HG03442 (cell line): ENCODE data around the gene TPSAB1.

Experiments used
- ATAC-seq: cut with Tn5 transposase; IDR thresholded peaks from one replicate; pipeline ENCODE4 v1.9.1; 2021; ENCODE audit warnings: mild to moderate bottlenecking, moderate library complexity; ENCODE audit not compliant: unreplicated experiment

Gene TPSAB1

DNA sequence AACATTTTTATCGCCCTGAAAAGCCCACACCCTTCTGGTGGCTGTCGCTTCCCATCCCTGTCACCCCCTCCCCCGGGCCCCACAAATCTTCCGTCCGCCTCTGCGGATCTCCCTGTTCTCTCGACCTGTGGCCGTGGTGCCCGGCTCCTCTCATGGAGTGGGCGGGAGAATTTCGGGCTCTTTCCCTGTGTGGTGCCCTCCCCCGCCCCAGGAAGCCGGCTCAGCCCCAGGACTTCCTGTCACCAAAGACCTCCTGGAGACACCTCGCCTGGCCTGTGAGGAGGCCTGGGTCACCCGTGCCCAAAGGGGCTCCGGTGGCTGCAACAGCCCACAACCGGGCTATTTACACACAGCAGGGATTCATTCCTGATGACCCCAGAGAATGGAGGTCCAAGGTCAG, 42.8 kb downstream of the TPSAB1 start:
- no peak for ATAC-seq

DNA sequence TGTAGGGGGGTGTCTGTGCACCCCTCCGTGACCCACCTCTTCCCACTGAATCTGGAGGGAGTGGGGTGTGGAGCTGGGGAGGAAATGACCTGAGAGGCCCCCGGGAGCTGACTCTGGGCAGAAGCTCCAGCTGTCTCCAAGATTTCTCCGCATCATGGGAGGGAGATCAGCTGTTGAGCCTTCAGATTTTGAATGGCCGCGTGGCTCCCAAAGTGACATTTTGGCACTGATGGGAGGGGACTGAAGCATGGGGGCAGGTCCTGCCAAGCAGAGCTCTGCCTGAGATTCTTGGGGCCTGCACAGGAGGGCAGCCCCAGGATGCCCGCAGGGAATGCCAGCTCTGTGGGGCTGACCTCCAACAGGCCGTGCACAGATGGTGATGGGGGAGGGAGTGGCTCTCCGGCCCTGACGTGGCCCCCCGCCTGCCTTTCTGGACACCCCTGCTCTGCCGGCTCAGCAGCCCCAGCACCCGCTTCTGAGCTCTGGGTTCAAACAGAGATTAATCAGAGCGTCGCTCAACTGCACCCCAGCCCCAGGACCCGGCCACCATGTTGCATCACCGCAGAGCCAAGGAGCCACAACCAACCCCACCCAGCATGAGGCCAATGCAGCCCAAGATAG, 43.6 kb downstream of the TPSAB1 start:
- no peak for ATAC-seq

DNA sequence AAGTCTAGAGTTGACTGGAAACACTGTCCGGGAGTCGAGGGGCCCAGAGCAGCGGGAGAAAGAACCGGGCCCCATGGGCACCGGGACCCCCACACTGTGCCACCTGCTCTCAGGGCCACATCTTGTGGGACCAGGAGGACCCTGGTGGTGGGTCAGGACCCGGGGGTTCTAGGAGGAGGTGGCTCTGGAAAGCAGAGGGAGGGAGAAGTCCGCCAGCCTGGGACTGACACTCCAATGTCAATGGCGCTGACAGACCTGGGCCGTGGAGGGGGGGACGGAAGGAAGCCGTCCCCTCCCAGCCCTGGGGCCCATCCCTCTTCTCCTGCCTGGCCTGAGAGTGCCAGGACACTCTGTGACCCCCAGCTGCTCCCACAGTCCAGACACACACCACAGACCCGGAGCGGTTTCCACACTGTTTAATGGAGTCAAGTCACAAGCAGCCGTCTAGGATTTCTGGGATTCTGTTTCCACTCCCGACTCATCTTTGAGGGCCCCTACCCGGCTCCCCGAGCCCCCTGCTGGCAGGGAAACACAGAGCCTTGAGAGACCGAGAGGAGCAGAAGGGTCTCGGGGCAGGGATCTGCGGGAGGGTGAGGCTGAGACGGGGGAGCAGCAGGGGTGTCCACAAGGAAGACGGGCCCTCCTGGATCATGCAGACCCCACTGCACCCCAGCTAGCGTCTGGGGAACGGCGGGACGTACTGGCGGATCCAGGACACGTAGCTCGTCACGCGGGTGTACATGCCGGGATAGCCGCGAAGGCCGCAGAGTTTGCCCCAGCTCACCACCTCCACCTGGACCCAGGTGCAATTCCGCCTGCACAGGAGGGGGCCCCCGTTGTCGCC, 45.4 kb downstream of the TPSAB1 start:
- ATAC-seq, result no peak

DNA sequence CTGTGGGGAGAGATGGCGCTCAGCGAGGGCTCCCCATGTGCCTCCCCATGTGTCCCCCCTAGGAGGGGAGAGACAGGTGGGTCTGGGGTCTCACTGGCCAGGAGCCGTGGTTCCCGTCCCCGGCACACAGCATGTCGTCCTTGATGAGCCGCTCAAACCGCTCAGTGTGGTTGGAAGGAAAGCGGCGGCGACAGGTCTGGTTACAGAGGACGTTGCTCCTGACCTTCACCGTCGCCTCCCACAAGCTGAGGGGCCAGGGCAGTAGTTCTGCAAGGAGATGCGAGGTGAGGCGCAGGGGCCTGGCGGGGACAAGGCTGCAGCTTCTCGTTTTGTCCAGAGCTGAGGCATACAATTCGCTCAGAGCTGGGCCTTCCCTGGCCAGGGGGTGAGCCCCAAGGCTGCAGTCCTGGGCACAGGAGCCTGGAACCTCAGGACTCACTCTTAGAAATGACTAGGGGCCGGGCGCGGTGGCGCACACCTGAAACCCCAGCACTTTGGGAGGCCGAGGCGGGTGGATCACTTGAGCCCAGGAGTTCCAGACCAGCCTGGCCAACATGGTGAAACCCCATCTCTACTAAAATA, 46.1 kb downstream of the TPSAB1 start:
- ATAC-seq, result no peak

DNA sequence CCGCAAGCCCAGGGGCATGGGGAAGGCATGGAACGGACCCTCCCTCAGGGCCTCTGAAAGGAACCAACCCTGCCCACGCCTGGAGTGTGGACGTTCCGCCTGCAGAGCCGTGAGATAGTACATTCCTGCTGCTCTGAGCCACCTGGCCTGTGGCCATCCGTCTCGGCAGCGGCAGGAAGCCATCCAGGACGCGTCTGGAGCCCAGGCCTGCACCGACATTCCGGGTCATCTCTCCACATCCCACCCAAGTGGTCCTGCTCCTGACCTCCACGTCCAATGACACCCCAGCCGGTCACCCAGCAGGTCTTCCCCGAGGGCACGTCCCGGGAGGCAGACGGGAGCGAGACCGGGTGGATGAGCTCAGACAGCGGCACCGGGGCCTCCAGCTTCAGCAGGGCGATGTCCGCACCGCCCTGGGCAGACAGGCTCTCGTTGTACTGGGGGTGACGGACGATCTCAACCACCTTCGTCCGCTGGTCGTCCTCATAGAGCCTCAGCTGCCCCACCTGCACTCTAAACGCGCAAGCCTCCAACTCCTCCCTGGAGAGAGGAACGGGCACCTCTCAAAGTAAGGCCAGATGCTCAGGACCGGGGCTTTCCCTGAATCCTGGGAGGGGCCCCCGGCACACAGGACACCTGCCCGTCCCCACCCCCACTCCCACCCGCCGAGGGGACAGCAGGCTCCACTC, 47.6 kb downstream of the TPSAB1 start:
- ATAC-seq, result no peak

DNA sequence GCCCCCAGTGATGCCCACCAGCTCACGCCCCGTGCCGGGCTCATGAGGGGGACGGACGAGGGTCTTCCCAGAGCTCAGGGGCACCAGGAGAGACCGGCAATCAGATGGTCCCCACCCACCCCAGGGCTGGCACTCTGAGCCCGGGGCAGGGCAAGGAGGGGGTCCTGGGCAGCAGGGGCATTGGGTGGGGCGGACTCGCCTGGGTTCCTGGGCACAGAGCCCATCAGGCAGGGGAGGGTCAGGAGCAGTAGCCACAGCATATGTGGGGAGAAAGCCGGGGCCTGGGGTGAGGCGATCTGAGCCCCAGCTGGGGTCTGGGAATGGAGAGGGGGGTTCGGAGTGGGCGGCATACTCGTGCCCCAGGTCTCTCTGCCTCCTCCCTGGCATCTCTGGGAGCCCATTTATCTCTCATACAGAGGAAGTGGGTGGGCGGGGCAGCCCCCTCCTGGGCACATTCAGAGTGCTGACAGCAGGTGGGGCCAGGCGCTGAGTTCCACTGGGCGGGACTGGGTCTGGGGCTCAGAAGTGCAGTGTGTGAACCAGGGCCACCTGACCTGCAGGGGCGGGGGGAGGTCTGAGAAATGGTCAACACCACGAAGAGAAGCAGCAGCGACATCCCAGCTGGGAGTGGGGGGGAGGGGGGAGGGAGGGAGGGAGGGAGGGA, 48.4 kb downstream of the TPSAB1 start:
- no peak for ATAC-seq

DNA sequence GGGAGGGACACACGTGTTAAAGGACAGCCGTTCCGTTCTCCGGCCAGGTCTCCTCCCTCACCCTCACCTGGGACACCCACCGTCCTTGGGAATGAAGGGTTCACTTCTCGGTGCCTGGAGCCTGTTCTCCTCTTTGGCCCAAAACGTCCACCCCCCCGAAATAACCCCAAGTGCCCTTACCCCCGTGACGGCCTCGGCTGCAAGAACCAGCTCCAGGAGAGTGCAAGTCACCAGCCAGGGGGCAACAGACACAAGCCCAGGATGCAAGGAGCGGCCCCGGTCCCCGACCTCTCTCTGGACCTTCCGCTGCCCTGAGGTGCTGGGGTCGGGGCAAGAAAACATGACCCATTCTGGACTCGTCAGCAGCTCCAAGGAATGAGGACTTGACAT, 49.0 kb downstream of the TPSAB1 start:
- no peak for ATAC-seq

DNA sequence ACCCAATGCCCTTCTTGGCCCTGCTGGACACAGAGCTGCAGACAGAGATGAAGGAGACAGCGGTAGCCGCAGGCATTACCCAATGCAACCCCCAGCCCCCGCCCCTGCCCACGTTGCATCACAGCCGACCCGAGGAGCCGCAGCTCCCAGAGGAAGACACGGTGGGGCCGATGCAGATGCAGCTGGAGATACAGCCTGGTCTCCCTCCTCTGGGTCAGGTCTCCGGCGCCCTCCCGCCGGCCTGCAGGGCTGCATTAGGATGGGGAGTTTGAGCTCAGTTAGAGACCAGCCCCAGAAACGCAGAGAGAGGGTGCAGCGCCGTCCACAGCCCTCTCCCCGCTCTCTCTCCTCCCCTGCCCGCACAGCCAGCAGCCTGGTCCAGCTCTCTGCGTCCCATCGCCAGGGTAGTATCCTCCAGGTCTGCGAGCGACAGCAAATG, 49.6 kb downstream of the TPSAB1 start:
- no peak for ATAC-seq

DNA sequence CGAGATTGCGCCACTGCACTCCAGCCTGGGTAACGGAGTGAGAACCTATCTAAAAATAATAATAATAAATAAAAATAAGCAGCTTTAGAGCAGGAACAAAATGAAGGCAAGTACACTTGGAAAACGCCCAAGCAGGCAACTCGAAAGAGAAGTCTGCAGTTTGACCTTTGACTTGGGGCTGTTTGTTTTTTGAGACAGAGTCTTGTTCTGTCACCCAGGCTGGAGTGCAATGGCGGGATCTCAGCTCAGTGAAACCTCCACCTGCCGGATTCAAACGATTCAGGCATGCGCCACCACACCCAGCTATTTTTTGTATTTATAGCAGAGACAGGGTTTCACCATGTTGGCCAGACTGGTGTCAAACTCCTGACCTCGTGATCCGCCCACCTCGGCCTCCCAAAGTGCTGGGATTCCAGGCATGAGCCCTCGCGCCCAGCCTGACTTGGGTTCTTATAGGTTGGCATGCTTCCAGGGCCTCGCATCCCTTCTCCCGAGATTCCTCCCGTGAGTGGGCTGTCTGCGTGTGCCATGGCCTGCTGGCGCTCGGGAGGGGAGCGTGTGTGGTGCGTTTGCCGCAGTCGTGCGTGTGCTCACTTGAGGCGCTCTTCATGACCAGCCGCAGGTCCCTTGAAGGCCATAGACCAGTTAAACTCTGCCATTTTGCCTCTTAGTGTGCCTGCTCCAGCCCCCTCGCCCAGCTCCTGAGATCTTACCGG, 50.5 kb downstream of the TPSAB1 start:
- no peak for ATAC-seq

DNA sequence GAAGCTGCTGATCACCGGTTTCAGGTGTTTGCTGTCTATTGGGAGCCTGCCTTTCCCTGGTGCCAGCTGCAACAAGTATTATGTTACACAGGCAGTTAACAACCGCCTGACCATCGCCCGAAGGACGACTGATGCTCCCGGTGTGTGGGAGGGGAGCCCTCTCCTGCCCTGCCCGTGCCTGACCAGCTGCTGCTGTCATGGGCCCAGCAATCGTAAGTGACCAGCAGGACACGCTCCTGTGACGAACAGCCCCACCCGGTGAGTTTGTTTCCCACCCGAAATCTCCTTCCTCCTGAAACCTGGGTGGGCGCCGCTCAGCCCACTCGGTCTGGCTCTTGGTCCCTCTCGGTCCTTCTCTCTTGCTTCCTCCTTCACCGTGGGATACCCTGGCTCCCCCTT, 51.1 kb downstream of the TPSAB1 start:
- ATAC-seq, result no peak
